Uterus (tissue), 4 donors: Measurements from ENCODE around the gene G3BP2. TPM values are rescaled to one million over a fixed set of nuclear protein-coding genes. Genes with fewer than 3 reads are reported as not detected.

Experiments
- DNase-seq, 2 donors: peaks; one replicate each; pipeline ENCODE4 v3.0.0-alpha.2; 2019 to 2020
- H3K27ac ChIP-seq, 2 donors: fragments of 200-600 bp; sonication (generic); 1 replicate in 1 of 2; 2 replicates in 1 of 2; pipeline ENCODE4 v1.5.1; 2016 to 2018
- H3K27me3 ChIP-seq, 2 donors: fragments of 200-600 bp; sonication (generic); one replicate each; pipeline ENCODE4 v1.5.1; 2018 to 2019; ENCODE audit warnings: control low read depth in 1 of 2
- H3K36me3 ChIP-seq, 2 donors: fragments of 200-600 bp; sonication (generic); one replicate each; pipeline ENCODE4 v1.5.1; 2019; ENCODE audit warnings: control low read depth in 1 of 2
- H3K4me1 ChIP-seq, 2 donors: fragments of 200-600 bp; sonication (generic); one replicate each; pipeline ENCODE4 v1.5.1; 2018 to 2019; ENCODE audit warnings: control low read depth in 1 of 2
- H3K4me3 ChIP-seq, 2 donors: fragments of 200-600 bp; sonication (generic); 1 replicate in 1 of 2; 2 replicates in 1 of 2; pipeline ENCODE4 v1.5.1; 2018 to 2019; ENCODE audit warnings: mild to moderate bottlenecking in 1 of 2
- H3K9me3 ChIP-seq, 2 donors: fragments of 200-600 bp; sonication (generic); one replicate each; pipeline ENCODE4 v1.5.1; 2019; ENCODE audit warnings: control low read depth in 1 of 2
- CTCF ChIP-seq, 4 experiments: fragments of 200-600 bp in 2 of 4; fragments of 450-650 bp in 2 of 4; sonication (generic) in 2 of 4; IDR thresholded peaks; one replicate each; pipeline ENCODE4 v1.5.1; 2016 to 2019; ENCODE audit warnings: antibody characterized with exemption in 4 of 4, mild to moderate bottlenecking in 2 of 4, moderate library complexity in 1 of 4
- POLR2A ChIP-seq, 2 donors: fragments of 450-650 bp; IDR thresholded peaks; one replicate each; pipeline ENCODE4 v1.6.1; 2016; ENCODE audit warnings: antibody characterized with exemption in 2 of 2, mild to moderate bottlenecking in 1 of 2, moderate library complexity in 1 of 2
- intact Hi-C: fragments of 100-400 bp; cut with DNase I; formaldehyde crosslinking; loops from one replicate; pipeline ENCODE4 v1.15.1; 2023; ENCODE audit warnings: low total_unique reads
- total RNA-seq, 4 donors: library from RNA; depleted of rRNA in 3 of 4; stranded (reverse); fragments of >200 nt in 3 of 4; gene quantifications; one replicate each; pipeline versions ENCODE4 v1.1.0 to v1.2.4, GENCODE V29; 2014 to 2023
- donor health status: DM: yes; HTN: yes; CAD: no.

G3BP2 gene
- total RNA-seq, 4 donors from 2014 or later, result 43.2 to 215 (median 74.1) TPM

- H3K27me3 ChIP-seq, result no peaks in the 10 kb centered on the region
- no peak overlapping the region for H3K4me3 ChIP-seq
- H3K36me3 ChIP-seq, result no peaks in the 10 kb centered on the region
- TF ChIP-seq POLR2A (IDR thresholded peaks at IDR 0.05), result no peak
- no peak for TF ChIP-seq CTCF (IDR thresholded peaks at IDR 0.05)
- H3K9me3 ChIP-seq, result no peaks in the 10 kb centered on the region
- DNase-seq, result no peak
- intact Hi-C loops, result loop anchor here (5.0 kb wide), 1 partner anchor 181 kb away; no protein-coding TSS in a partner anchor
- no peaks in the 10 kb centered on the region for H3K4me1 ChIP-seq
- no peak overlapping the region for H3K27ac ChIP-seq
Measured at GRCh38 chr4:75683482-75684155, 10.4 kb upstream of the G3BP2 start.

GRCh38 chr4:75679876-75680575, 6.8 kb upstream of the G3BP2 start:
- Histone ChIP-seq H3K4me1 (no peaks in the 10 kb centered on the region), H3K27me3 (no peaks in the 10 kb centered on the region), H3K27ac (no peak overlapping the region), H3K36me3 (no peaks in the 10 kb centered on the region), H3K4me3 (no peak overlapping the region), H3K9me3 (no peaks in the 10 kb centered on the region)
- no peak for TF ChIP-seq POLR2A (IDR thresholded peaks at IDR 0.05)
- no peak for TF ChIP-seq CTCF (IDR thresholded peaks at IDR 0.05)
- no peak for DNase-seq
- intact Hi-C loops, result loop anchor here (5.0 kb wide), 1 partner anchor 178 kb away; no protein-coding TSS in a partner anchor

- H3K4me1 ChIP-seq, result no peaks in the 10 kb centered on the region
- no peaks in the 10 kb centered on the region for H3K27me3 ChIP-seq
- H3K36me3 ChIP-seq, result no peaks in the 10 kb centered on the region
- DNase-seq, result no peak
- no peak for TF ChIP-seq POLR2A (IDR thresholded peaks at IDR 0.05)
- TF ChIP-seq CTCF (IDR thresholded peaks at IDR 0.05), result no peak
- H3K27ac ChIP-seq, result no peak overlapping the region
- H3K4me3 ChIP-seq, result no peak overlapping the region
- no peaks in the 10 kb centered on the region for H3K9me3 ChIP-seq
- intact Hi-C loops, result no loop called here
Measured at GRCh38 chr4:75678965-75679364, 5.8 kb upstream of the G3BP2 start.

- Histone ChIP-seq H3K4me3 (no peak overlapping the region), H3K27ac (no peak overlapping the region), H3K4me1 (no peaks in the 10 kb centered on the region), H3K9me3 (no peaks in the 10 kb centered on the region), H3K27me3 (no peaks in the 10 kb centered on the region), H3K36me3 (no peaks in the 10 kb centered on the region)
- intact Hi-C loops, result no loop called here
- no peak for TF ChIP-seq CTCF (IDR thresholded peaks at IDR 0.05)
- TF ChIP-seq POLR2A (IDR thresholded peaks at IDR 0.05), result no peak
- no peak for DNase-seq
Measured at GRCh38 chr4:75678473-75678872, 5.3 kb upstream of the G3BP2 start.

- Histone ChIP-seq H3K4me1 (no peaks in the 10 kb centered on the region), H3K36me3 (no peaks in the 10 kb centered on the region), H3K4me3 (no peak overlapping the region), H3K9me3 (no peaks in the 10 kb centered on the region), H3K27me3 (no peaks in the 10 kb centered on the region), H3K27ac (no peak overlapping the region)
- intact Hi-C loops, result no loop called here
- TF ChIP-seq POLR2A (IDR thresholded peaks at IDR 0.05), result no peak
- TF ChIP-seq CTCF (IDR thresholded peaks at IDR 0.05), result no peak
- no peak for DNase-seq
Measured at GRCh38 chr4:75675004-75675531, 1.9 kb upstream of the G3BP2 start.
